Frontal cortex (tissue), 4 donors: ENCODE measurements around the gene EIF2AK3. TPM values are rescaled to one million over a fixed set of nuclear protein-coding genes. Genes with fewer than 3 reads are reported as not detected.
"Not testable (repeated sequence)": the region's sequence is repeated elsewhere in the genome, so short reads cannot be mapped to it uniquely, and the experiment has no call there.

ENCODE experiments used
- DNase-seq, 2 donors: peaks; one replicate each; pipeline ENCODE4 v3.0.0; 2012; ENCODE audit warnings: low spot score in 2 of 2
- FAIRE-seq: peaks from 2 replicates; lab custom pipeline; 2012; peaks lifted over from hg19 to GRCh38; lab: Jason Lieb, UNC
- total RNA-seq: library from RNA; depleted of rRNA; stranded (reverse); fragments of >200 nt; gene quantifications from one replicate; pipeline ENCODE4 v1.2.3, GENCODE V29; 2014
- donor health status: control.
- donor health status: control.
- donor health status: control.

The EIF2AK3 gene
- total RNA-seq, 1 donor from 2014 or later, result 28.9 TPM

DNA sequence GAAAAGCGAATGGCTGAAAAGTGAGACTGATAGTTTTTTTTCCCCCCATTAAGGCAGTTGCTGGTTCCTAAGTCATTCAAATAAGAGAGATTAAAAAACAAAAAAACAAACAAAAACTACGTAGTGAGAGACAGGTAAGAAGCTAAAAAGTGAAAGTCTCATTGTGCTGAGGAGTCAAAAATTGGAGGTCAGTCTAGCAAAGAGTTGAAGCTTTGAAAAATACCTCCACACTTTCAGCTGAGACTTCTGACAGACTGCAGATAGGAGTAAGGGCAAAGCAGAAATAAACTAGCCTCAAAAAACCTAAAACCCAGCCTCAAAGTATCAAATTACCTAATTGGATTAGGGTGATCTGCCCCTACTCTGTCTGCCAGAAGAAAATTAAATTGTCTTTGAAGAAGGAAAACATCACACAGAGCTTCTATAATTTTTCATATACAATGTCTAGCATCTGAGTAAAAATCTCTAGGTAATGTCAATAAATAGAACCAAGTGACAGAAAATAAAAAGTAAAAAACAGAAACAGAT lies 10.9 kb upstream of the EIF2AK3 start:
- no peak for FAIRE-seq
- DNase-seq, result no peak

DNA sequence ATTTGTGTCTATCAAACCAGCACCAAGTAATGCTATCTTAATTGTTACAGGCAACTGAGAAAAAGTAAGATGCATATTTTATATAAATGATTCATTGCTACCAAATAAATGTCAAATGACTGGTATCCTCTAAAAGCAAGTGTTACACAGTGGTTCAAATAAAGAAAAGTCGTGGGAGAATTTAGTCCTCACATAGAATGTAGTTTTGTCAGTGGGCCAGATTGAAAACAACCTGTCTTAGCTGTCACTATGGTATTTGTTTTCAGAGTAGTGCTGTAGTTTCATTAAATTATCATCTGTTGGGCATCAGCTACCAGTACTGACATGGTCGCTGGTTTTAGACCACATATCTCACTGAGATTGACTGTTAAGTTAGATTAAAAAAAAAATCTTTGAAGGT lies 10.2 kb upstream of the EIF2AK3 start:
- FAIRE-seq (no peak), DNase-seq (no peak)

DNA sequence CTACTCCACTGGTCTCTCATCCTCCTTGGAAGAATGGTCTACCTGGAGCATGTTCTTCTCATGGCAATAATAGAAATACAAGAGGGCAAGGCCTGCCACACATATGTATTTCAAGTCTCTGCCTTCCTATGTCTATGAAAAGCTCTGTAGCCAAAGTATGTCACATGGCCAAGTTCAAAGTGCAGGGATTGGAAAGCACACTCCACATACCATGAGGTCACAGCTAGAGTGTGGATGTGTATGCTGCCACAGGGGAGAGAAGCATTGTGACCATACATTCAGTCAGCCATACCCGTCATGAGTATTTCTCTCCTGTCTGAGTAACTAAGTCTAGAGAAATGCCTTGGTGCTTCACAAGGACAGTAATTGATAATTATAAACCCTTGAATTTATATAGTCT lies 8.8 kb upstream of the EIF2AK3 start:
- no peak for DNase-seq
- FAIRE-seq, result no peak

DNA sequence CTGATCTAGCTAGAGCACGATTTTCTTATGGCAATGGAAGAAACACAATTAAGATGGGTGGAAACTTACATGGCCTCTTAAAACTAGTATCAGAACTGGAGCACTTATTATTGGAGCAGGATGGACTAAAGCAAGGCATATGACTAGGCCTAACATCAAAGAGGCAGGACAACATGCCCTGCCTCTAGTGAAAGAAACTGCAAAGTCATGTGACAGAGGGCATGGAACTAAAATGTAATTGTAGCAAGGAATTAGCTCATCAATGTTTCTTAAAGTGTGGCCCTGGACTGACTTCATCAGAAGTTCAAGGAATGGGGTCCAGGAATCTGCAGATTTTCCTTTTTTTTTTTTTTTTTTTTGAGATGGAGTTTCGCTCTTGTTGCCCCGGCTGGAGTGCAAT lies 5.3 kb upstream of the EIF2AK3 start:
- FAIRE-seq (no peak), DNase-seq (no peak)

DNA sequence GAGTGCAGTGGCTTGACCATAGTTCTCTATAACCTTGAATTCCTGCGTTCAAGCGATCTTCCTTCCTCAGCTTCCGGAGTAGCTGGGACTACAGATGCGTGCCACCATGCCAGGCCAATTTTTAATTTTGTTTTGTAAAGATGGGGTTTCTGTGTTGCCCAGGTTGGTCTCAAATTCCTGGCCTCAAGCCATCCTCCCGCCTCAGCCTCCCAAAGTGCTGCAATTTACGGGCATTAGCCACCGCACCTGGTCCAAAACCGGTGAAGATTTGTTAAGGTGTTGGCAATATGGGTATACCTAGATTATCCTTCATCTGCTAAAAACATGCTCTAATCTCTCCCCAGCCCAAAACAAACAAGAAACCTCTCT lies 1.3 kb upstream of the EIF2AK3 start:
- no peak for DNase-seq
- FAIRE-seq, result no peak

DNA sequence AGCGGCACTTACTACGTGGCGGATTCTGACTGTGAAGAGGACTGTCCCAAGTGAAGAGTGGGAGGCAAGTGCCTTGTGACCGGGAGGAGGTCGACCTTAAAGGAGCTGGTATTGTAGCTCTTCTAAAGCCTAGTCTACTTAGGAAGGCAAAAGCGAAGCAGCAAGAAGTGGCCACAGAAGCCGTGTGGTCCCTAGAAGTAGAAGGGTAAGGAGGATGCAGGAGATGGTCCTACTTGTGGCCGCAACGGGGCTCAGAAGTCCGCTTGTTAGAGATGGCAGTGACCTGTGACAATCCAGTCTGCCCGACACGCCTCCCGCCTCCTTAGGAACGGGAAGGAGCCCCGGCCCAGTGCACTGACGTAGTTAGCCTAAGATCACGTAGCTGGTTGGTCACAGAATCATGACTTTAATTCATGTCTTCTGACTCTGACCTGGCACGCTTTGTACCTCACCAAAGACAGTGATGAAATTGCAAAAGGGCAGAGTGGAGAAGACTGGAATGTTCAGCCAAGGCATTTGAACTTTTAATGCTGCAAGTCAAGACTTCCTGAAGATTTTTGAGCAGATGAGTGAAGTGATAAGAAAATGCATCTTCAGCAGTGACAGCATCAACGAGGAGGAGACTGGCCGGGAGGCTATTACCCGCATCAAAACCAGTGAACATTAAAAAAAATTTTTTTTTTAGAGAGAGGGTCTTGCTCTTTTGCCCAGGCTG lies 749 bp upstream of the EIF2AK3 start:
- FAIRE-seq (no peak), DNase-seq (peak; percentile 36 to 62)

DNA sequence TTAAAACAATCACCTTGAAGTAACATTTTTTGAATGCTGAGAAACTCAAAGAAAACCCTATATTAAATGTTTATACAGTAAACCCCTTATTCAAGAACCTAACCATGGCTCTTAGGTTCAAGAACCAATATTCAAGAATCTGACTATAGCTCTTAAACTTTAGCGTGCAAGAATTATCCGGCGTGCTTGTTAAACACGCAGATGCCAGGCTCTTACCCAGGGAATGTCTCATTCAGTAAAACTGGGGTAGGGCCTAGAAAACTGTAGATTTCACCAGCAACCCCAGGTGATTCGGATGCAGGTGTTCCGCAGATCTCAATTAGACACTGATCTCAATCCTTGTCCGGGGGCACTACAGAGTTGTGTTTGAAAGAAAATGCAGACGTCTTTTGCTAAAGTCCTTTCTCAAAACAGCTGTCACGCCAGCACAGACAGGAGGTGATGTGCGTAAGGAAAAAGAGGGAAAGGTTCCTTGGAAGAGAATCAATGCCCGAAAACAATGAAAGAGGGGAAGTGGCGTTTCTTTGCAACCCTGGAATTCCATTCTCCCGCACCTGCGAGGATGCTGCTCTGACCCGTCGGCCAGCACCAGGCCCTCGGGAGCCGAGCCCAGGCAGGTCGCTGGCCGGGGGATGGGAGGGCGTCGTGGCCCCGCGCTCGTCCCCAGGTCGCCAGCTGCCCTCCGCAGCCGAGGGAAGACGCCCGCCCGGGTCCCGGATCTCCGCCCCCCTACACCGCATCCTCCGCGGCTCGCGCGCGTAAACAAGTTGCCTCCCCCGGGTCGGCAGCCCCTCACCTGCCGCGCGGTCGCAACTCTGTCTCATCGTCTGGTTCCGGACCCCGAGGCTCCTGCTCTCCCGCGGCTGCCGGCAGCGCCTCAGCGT lies 851 bp downstream of the EIF2AK3 start:
- DNase-seq, result no peak

DNA sequence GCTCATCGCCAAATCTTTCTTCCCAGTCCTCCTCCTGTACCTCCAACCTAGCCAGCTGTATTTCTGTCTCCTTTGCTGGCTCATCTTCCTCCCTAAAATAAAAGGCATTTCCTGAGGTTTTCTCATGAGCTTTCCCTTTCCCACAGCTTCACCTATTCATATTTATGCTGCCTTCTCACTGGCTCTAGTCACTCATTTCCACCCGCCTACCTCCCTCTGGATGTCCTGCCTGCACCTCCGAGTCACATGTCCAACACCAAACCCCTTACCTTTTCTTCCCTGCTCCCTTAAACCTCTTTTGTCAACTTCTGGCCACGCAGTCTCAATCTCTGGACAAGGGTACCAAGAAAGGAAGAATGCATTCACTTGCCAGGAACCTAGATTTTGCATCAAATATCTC lies 2.8 kb downstream of the EIF2AK3 start:
- DNase-seq (no peak), FAIRE-seq (no peak)

More for the DNA sequence above, 851 bp downstream of the EIF2AK3 start:
- no peak for FAIRE-seq

DNA sequence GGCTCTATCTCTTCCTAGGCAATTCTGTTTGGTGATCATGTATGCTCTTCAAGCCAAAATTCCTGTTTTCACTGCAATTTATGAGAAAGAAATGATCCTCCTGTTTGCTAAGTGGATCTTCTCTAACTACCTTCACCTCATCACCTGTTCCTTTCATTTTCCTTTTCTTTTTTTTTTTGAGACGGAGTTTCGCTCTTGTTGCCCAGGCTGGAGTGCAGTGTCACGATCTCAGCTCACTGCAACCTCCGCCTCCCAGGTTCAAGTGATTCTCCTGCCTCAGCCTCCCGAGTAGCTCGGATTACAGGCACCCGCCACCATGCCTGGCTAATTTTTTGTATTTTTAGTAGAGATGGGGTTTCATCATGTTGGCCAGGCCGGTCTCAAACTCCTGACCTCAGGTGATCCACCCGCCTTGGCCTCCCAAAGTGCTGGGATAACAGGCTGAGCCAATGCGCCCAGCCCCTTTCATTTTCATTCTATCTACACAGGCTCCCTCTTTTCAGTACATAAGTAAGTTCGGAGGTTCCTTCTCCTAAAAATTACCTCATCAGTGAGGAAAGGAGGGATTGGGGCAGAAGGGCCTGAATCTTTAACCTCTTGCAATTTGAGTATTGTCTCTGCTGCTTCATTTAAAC lies 3.3 kb downstream of the EIF2AK3 start:
- FAIRE-seq, DNase-seq: not testable (repeated sequence)

DNA sequence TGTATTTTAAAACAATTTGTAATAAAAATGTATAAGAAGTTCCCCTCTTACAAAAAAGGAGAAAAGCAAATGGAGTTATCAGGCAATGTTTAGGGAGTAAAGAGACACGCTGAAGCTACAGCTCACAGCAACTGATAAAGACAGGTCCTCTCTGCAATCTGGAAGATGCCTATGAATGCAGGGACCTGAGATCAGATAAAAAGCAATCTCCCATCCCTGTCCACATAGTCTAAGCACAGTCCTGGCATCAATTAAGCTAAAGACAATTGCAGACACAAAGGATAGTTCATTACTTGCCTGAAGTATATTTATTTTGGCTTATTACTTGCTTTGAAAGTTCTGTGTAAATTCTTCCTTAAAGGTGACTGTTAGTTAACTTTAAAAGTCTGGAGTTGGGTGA lies 5.0 kb downstream of the EIF2AK3 start:
- DNase-seq, result no peak
- no peak for FAIRE-seq

DNA sequence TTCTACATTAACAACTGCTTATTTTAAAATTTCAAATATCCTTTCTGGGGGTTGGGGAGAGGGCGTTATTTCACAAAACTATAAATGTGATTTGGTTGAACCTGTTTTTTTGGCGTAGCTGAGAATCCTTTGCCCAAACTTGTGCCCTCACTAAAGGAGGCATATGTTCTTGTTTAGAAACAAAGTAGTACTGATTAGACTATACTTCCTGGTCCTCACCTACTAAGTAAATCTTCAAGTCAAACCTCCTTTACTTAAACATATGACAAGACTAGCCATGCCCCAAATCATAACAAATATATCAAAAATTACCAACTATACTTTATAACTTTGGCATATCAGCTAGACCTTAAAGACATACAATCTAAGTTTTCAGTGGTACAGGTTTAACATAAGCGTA lies 5.8 kb downstream of the EIF2AK3 start:
- FAIRE-seq (no peak), DNase-seq (no peak)

DNA sequence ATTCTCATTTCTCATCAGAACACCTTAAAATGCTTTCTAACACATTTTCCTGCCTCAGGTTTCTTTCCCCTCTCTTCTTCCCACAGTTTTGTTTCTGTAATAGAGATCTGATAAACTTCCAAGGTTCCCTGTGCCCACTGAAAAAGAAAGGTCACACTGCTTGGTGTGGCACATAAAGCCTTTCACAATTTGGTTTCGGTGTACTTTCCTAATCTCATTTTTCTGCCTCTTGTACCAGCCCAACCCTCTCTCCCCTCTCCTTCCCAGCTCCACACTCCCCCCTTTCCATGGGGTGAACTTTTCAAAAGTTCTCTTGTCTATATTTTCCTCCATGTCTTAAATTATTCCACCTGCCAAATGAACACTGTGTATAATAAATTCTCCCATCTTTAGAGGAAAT lies 7.2 kb downstream of the EIF2AK3 start:
- FAIRE-seq, result no peak

DNA sequence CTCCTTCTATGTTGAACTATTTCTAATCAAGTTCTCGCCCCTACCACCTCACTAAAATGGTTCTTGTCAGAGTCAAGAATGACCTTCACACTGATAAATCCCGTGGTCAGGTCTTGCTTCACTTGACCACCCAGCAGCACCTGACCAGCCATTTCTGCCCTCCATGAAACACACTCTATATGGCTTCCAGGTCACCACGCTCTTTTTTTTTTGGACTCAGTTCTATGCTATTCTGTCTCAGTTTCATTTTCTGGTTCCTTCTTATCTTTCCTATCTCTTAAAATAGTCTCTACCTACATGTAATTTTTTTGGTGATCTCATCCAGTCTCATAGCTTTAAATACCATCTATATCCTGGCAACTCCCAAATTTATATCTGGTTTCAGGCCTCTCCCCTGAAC lies 11.4 kb downstream of the EIF2AK3 start:
- DNase-seq, result no peak
- no peak for FAIRE-seq

More for the DNA sequence above, 7.2 kb downstream of the EIF2AK3 start:
- no peak for DNase-seq

DNA sequence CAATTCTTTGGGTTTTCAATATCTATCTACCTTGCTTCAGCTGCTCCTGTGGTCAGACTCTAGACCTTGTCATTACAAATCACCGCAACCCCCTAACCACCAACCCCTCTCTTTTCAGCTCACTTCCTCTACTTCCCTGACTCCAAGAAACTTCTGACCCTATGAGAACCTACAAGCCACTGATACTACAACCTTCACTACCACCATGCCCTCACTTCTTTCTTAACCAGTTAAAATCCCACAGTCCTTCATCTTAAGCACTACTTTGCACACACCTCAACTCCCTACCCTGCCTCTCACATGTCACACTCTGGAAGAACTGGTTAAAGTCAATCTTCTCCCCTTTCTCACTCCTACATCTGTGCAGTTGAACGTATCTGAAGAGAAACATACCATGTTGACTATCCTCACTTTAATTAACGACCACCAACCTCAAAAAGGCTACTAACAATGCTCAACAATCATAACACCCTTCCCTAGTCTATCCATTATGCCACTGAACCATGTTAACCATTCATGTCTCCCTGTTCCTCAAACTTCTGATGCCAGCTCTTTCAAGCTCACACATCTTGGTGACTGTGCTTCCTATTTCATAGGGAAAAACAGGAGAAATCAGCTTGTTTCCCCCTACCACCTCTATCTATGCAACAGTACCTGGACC lies 12.6 kb downstream of the EIF2AK3 start:
- no peak for FAIRE-seq

DNA sequence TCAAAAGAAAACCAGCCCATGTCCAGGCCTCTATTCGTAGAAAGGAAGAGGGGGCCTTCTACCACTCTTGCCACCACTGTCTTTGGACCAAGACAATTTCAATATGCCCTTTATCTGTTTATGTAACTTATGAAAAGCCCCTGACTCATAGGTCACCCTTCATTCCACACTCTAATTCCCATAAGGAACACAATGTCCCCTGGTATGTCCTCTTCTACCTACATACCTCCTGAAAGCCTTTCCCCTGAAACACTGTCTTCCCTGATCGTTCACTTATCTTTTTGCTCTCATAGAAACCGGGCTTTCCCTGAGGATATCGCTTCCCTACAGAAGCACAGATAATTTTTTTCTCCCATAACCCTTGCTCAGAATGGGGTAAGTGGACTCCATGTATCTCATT lies 13.3 kb downstream of the EIF2AK3 start:
- no peak for FAIRE-seq
- no peak for DNase-seq

More for the DNA sequence above, 12.6 kb downstream of the EIF2AK3 start:
- no peak for DNase-seq

DNA sequence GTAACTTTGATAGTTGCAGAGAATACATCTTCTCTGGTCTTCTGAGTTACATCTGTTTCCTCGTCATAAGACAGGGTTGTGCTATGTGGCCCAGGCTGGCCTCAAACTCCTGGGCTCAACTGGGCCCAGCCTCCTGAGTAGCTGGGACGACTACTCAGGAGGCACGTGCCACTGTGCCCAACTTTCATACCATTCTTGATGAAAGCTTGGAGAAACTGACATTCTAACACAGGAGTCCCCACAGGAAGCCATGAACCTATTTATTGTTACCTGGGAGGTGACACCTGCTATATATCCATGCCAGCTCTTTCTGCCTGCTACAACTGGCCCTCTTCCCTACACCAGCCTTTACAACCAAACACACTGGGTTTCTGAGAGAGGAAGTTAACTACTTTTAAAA lies 19.1 kb downstream of the EIF2AK3 start:
- FAIRE-seq (no peak), DNase-seq (no peak)

DNA sequence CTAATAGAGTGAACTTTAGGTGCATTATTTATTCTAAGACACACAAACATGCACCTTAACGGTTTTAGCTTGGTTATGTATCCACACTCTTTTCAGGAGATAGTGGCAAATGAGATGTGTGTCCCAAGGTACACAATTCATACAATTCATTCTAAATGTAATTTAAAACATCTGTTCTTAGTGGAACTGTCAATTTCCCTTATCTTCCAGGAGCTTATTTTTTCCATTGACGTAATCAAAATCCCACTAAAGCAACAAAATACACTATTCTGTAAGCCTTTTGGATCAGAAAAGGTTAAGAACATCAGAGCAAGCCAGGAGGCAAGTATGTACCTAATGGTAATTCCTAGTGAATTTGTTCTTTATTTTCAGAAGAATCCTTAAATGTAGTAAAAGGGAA lies 19.8 kb downstream of the EIF2AK3 start:
- FAIRE-seq, result no peak
- DNase-seq, result no peak

DNA sequence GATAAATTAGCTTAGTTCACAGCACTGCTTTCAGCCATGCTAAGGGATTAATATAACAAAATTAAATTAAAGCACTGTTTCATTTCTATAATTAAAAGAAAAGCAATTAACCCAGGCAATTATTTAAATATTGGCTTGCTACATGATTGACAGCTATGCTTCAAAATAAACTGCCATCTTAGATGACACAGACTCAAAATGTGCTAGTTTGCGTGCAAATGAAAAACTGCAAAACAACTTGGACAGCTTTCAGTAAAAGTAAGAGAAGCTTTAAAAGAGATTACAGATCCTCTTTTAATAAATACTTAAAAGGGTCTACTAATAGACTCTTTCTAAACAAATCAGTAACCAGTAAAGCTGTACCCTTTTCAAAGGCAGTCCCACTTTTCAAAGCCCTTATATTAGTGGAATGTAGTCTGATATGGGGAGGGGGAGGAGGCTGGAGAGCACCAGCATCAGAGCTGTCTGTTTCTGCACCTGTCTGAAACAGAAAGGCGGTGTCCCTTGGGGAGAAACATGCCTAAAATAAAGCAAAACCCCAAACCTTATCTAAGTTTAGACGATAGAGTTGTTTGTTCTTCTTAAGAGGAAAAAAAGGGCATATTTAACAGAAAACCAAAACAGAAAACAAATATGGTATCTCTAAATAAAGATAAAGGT lies 20.8 kb downstream of the EIF2AK3 start:
- FAIRE-seq (no peak), DNase-seq (no peak)

DNA sequence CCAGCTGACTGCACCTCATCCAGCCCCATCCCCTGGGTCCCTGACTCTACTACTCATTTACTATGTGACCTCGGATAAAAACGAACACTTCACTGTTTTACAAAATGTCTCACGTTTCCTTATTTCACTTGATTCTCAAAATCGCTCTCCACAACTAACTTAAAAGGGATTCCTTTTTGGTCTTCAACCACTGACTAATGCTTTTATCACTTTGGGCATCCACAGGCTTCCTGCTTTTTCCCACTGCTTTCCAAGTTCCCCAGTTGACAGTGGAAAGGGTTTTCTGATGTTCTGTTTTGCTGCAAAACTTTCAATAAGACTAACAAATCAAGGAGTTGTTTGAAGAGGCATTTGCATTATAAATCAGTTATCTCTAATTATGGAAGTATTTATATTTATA lies 24.1 kb downstream of the EIF2AK3 start:
- FAIRE-seq, result no peak
- no peak for DNase-seq

DNA sequence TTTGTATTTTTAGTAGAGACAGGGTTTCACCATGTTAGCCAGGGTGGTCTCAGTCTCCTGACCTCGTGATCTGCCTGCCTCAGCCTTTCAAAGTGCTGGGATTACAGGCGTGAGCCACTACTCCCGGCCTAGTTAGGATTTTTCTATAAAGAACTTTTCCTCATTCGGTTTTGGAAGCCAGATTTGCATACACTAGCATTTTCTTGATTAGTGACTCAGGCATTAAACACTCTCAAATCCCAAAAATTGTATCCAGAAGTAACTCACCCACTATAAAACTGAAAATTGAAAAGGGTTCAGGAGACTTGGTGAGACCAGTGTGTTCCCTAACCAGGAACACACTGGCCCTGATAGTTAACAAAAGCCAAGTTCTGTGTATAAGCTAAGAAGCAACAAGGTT lies 25.2 kb downstream of the EIF2AK3 start:
- FAIRE-seq (no peak), DNase-seq (no peak)
